Mesothelial cell of epicardium (in vitro differentiated cells): Measurements from ENCODE around the gene CBFA2T2. TPM values are rescaled to one million over a fixed set of nuclear protein-coding genes. Genes with fewer than 3 reads are reported as not detected.
"Not testable (repeated sequence)": the region's sequence is repeated elsewhere in the genome, so short reads cannot be mapped to it uniquely, and the experiment has no call there.

ENCODE experiments used
- DNase-seq, 2 experiments: peaks; one replicate each; pipeline ENCODE4 v3.0.0; 2021; ENCODE audit warnings: low spot score in 2 of 2; ENCODE audit not compliant: unreplicated experiment in 2 of 2
- H3K27ac Mint-ChIP-seq: 2 replicates; pipeline ENCODE4 v1.8.0; 2021; ENCODE audit warnings: mixed read lengths
- H3K27me3 Mint-ChIP-seq: 2 replicates; pipeline ENCODE4 v1.8.0; 2021; ENCODE audit warnings: low read depth, mixed read lengths
- H3K36me3 Mint-ChIP-seq: 2 replicates; pipeline ENCODE4 v1.8.0; 2021; ENCODE audit warnings: mixed read lengths
- H3K4me1 Mint-ChIP-seq: 2 replicates; pipeline ENCODE4 v1.8.0; 2021; ENCODE audit warnings: mixed read lengths
- H3K4me3 Mint-ChIP-seq: 2 replicates; pipeline ENCODE4 v1.8.0; 2021; ENCODE audit warnings: mild to moderate bottlenecking, moderate library complexity, mixed read lengths
- H3K9me3 Mint-ChIP-seq: 2 replicates; pipeline ENCODE4 v1.8.0; 2021; ENCODE audit warnings: mixed read lengths
- CTCF ChIP-seq: fragments of 200-600 bp; sonication (generic); IDR thresholded peaks from one replicate; pipeline ENCODE4 v1.5.0; 2021; ENCODE audit warnings: antibody characterized with exemption; ENCODE audit not compliant: unreplicated experiment
- total RNA-seq: library from RNA; stranded (reverse); gene quantifications from 3 replicates; pipeline ENCODE4 v1.2.1, GENCODE V29; 2021

CBFA2T2 gene
- total RNA-seq, 1 donor from 2014 or later = 47.2 TPM

DNA sequence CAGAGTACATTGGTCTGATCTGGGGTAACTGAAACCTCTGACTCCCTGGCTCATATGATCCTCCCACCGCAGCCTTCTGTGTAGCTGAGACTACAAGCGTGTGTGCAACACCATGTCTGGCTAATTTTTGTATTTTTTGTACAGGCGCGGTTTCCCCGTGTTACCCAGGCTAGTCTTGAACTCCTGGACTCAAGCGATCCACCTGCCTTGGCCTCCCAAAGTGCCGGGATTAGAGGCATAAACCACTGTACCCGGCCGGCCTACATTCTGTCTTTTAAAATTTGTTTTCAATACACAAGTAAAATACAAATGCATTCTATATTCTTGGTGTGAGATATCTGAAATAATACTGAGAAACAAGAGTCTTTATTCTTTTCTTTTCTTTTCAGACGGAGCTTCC is 1.7 kb upstream of the CBFA2T2 start:
- Mint-ChIP-seq H3K4me3 (no peak overlapping the region), H3K4me1 (peaks cover 9% of the 10 kb centered on the region), H3K27ac (peak overlapping the region; percentile 66), H3K9me3 (no peaks in the 10 kb centered on the region), H3K36me3 (peaks cover 1% of the 10 kb centered on the region), H3K27me3 (no peaks in the 10 kb centered on the region)
- no peak for TF ChIP-seq CTCF
- no peak for DNase-seq

DNA sequence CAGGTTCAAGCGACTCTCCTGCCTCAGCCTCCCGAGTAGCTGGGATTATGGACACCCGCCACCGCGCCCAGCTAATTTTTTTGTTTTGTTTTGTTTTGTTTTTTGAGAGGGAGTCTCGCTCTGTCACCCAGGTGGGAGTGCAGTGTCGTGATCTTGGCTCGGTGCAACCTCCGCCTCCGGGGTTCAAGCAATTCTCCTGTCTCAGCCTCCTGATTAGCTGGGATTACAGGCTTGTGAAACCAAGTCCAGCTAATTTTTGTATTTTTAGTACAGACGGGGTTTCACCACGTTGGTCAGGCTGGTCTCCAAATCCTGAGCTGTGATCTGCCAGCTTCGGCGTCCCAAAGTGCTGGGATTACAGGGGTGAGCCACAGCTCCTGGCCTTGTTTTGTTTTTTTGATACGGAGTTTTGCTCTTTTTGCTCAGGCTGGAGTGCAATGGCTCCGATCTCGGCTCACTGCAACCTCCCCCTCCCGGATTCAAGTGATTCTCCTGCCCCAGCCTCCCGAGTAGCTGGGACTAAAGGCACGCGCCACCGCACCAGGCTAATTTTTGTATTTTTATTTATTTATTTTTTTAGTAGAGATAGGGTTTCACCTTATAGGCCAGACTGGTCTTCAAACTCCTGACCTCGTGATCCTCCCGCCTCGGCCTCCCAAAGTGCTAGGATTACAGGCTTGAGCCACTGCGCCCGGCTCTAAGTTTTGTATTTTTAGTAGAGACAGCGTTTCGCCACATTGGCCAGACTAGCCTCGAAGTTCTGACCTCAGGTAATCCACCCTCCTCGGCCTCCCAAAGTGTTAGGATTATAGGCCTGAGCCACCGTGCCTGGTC is 1.0 kb upstream of the CBFA2T2 start:
- not testable (repeated sequence) for H3K27me3 Mint-ChIP-seq
- peak overlapping the region; percentile 47 for H3K27ac Mint-ChIP-seq

GRCh38 chr20:33489495-33490022 is 337 bp upstream of the CBFA2T2 start:
- peak overlapping the region; percentile 80 for H3K4me3 Mint-ChIP-seq
- H3K27ac Mint-ChIP-seq = peak overlapping the region; percentile 92
- peaks cover 2% of the 10 kb centered on the region for H3K36me3 Mint-ChIP-seq
- H3K4me1 Mint-ChIP-seq = peaks cover 9% of the 10 kb centered on the region
- no peaks in the 10 kb centered on the region for H3K27me3 Mint-ChIP-seq
- H3K9me3 Mint-ChIP-seq = no peaks in the 10 kb centered on the region
- no peak for TF ChIP-seq CTCF
- DNase-seq = peak; percentile 96 to 98

More for the DNA sequence above, 1.0 kb upstream of the CBFA2T2 start:
- DNase-seq, H3K36me3 Mint-ChIP-seq, H3K9me3 Mint-ChIP-seq, H3K4me1 Mint-ChIP-seq: not testable (repeated sequence)
- peak overlapping the region; percentile 30 for H3K4me3 Mint-ChIP-seq

- no peak for DNase-seq
- H3K27ac Mint-ChIP-seq = peak overlapping the region; percentile 90
- H3K36me3 Mint-ChIP-seq = peaks cover 5% of the 10 kb centered on the region
- H3K4me3 Mint-ChIP-seq = peak overlapping the region; percentile 80
- no peaks in the 10 kb centered on the region for H3K27me3 Mint-ChIP-seq
- H3K9me3 Mint-ChIP-seq = no peaks in the 10 kb centered on the region
- TF ChIP-seq CTCF = no peak
- H3K4me1 Mint-ChIP-seq = peaks cover 13% of the 10 kb centered on the region
Measured at GRCh38 chr20:33490934-33491656, 1.2 kb downstream of the CBFA2T2 start.

- no peak for TF ChIP-seq CTCF
- no peak for DNase-seq
- H3K9me3 Mint-ChIP-seq = no peaks in the 10 kb centered on the region
- no peaks in the 10 kb centered on the region for H3K27me3 Mint-ChIP-seq
- no peak overlapping the region for H3K4me3 Mint-ChIP-seq
- peak overlapping the region; percentile 57 for H3K27ac Mint-ChIP-seq
- peaks cover 17% of the 10 kb centered on the region for H3K4me1 Mint-ChIP-seq
- peaks cover 5% of the 10 kb centered on the region for H3K36me3 Mint-ChIP-seq
Measured at GRCh38 chr20:33493076-33493766, 3.3 kb downstream of the CBFA2T2 start.

- H3K9me3 Mint-ChIP-seq, H3K27me3 Mint-ChIP-seq, H3K4me3 Mint-ChIP-seq, DNase-seq, H3K36me3 Mint-ChIP-seq, H3K27ac Mint-ChIP-seq: not testable (repeated sequence)
- peaks cover 29% of the 10 kb centered on the region for H3K4me1 Mint-ChIP-seq
Measured at GRCh38 chr20:33496776-33497175, 6.9 kb downstream of the CBFA2T2 start.
